IPS-20b (cell line): ENCODE data around the gene APOL2.
"Not testable (repeated sequence)": the region's sequence is repeated elsewhere in the genome, so short reads cannot be mapped to it uniquely, and the experiment has no call there.

Experiments
- H3K27ac ChIP-seq: one replicate; pipeline ENCODE4 v1.5.1; 2013; ENCODE audit warnings: low read length
- H3K27me3 ChIP-seq: 2 replicates; pipeline ENCODE4 v1.6.1; 2013; ENCODE audit warnings: mild to moderate bottlenecking, low read length, inconsistent platforms; ENCODE audit not compliant: insufficient read depth
- H3K36me3 ChIP-seq: 2 replicates; pipeline ENCODE4 v1.6.1; 2013; ENCODE audit warnings: low read depth, mild to moderate bottlenecking, inconsistent platforms, low read length, moderate library complexity; ENCODE audit not compliant: insufficient read depth
- H3K4me1 ChIP-seq: 2 replicates; pipeline ENCODE4 v1.6.1; 2013; ENCODE audit warnings: mild to moderate bottlenecking, control low read depth, inconsistent platforms, low read length, moderate library complexity; ENCODE audit not compliant: insufficient read depth
- H3K4me3 ChIP-seq: 2 replicates; pipeline ENCODE4 v1.5.1; 2013; ENCODE audit warnings: mild to moderate bottlenecking, low read length, inconsistent platforms
- H3K9ac ChIP-seq: 2 replicates; pipeline ENCODE4 v1.6.1; 2013; ENCODE audit warnings: low read depth, mild to moderate bottlenecking, inconsistent platforms, low read length, moderate library complexity
- H3K9me3 ChIP-seq: 2 replicates; pipeline ENCODE4 v1.6.1; 2013; ENCODE audit warnings: mild to moderate bottlenecking, low read depth, low read length, inconsistent platforms; ENCODE audit not compliant: insufficient read depth

The APOL2 gene

DNA sequence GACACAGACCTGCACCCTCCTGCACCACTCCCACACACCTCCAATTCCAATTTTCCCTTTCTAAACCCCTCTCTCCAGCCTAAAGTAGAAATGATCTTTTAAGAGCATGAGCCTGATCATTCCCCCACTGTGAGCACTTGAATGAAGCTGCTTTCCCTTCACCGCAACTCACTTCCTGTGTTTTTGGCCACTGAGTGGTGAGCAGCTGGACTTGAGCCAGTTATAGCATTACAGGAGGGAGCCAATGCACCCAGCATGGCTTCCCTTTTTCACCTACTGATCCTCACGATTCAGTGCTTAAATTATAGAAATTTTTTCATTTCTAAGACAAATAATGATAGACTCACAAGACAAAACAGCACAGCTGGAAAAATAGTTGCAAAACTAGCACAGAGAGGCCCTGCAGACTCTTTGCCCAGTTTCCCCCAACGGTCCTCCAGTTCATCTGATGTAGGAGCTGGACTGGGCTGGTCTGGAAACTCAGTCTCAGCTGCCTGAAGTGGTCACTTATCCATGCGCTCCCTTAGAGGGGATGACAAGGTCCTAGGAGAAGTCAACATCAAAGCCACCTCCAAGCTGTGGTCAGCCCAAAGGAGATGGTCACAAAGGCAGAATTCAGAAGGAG, 28.0 kb downstream of the APOL2 start:
- Histone ChIP-seq H3K27me3 (no peaks in the 10 kb centered on the region; the same call in 1 of the 2 replicates), H3K9ac (no peak overlapping the region), H3K4me1 (no peaks in the 10 kb centered on the region), H3K9me3 (no peaks in the 10 kb centered on the region; the same call in 1 of the 2 replicates), H3K4me3 (no peak overlapping the region), H3K27ac (no peak overlapping the region), H3K36me3 (no peaks in the 10 kb centered on the region)

DNA sequence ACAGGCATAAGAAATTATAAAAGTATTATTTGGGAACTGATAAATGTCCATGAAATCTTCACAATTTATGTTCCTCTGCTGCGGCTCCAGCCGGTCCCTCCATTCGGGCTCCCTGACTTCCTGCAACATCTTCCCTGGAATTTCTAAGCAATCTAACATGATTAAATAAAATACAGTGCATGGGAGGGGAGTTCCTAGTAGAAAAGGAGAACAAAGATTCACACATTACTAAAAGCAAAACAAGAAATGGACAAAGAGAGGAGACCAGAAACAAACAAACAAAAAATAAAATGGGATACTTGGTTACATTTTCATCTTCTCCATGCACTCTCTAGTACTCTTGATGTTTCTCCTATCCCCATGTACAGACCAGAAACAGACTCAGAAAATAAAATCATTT, 29.1 kb downstream of the APOL2 start:
- no peak overlapping the region for H3K27ac ChIP-seq
- no peak overlapping the region for H3K9ac ChIP-seq
- no peaks in the 10 kb centered on the region; the same call in 1 of the 2 replicates for H3K27me3 ChIP-seq
- no peaks in the 10 kb centered on the region for H3K36me3 ChIP-seq
- H3K9me3 ChIP-seq = no peaks in the 10 kb centered on the region; the same call in 1 of the 2 replicates
- no peaks in the 10 kb centered on the region for H3K4me1 ChIP-seq
- H3K4me3 ChIP-seq = no peak overlapping the region

DNA sequence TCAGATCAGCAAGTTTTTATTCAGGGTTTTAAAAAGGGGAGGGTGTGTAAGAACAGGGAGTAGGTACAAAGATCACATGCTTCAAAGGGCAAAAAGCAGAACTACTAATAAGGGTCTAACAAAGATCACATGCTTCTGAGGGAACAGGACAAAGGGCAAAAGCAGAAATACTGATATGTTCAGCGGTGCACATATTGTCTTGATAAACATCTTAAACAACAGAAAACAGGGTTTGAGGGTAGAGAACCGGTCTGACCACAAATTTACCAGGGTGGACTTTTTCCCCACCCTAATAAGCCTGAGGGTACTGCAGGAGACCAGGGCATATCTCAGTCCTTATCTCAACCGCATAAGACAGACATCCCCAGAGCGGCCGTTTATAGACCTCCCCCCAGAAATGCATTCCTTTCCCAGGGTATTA, 29.8 kb downstream of the APOL2 start:
- not testable (repeated sequence) for H3K27me3 ChIP-seq, H3K27ac ChIP-seq, H3K36me3 ChIP-seq, H3K4me3 ChIP-seq, H3K9me3 ChIP-seq, H3K4me1 ChIP-seq, H3K9ac ChIP-seq

DNA sequence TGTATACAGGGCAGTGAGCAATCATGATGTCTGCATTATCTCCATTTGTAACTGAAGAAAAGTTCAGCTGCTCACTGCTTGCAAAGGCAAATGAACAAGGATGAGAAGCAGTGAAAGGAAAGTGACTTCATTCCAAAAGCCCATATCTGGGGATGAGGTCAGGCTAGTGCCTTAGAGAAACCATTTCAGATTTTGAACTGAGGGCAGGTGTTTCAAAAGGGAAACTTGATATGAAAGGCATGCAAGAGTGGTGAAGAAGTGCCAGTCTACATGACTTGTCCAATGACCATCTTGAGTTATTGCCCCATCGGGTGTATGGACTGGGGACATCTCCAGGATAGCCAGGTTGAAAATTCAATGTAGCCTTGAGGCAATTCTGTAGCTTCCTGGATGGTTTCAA, 30.4 kb downstream of the APOL2 start:
- Histone ChIP-seq H3K27me3 (no peaks in the 10 kb centered on the region), H3K9me3 (no peaks in the 10 kb centered on the region; the same call in 1 of the 2 replicates), H3K4me3 (no peak overlapping the region)

DNA sequence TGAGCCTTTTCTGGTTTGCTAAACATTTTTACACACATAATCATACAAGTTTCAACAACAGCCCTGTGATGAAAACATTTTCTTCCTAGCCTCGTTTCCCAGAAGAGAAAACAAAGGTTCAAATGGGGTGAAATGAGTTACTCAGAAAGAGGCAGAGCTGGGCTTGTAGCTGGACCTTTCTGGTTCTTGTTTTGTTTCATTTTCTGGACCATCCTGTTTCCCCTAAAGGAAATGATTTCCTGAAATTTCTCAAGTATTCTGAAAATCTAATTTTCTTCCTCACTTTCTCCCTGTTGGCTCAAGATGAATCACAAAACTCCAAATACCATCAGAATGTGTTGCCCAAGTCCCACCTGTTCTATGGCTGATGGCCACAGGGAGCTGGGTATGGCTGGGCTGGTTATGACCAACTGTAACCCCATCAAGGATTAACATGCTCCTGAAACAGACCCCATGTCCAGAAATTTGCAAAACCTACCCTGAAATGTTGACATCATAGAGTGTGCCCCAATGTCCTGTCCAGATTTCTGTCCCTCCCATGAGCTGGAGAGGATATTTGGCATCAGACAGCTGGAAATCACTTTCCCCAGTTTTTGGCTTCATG, 31.1 kb downstream of the APOL2 start:
- Histone ChIP-seq H3K27me3 (no peaks in the 10 kb centered on the region), H3K4me3 (no peak overlapping the region), H3K36me3 (no peaks in the 10 kb centered on the region), H3K9me3 (no peaks in the 10 kb centered on the region; the same call in 1 of the 2 replicates), H3K9ac (no peak overlapping the region), H3K4me1 (peaks cover 3% of the 10 kb centered on the region; the same call in 1 of the 2 replicates), H3K27ac (no peak overlapping the region)

More for the DNA sequence above, 30.4 kb downstream of the APOL2 start:
- Histone ChIP-seq H3K27ac (no peak overlapping the region), H3K9ac (no peak overlapping the region), H3K4me1 (peaks cover 3% of the 10 kb centered on the region; the same call in 1 of the 2 replicates), H3K36me3 (no peaks in the 10 kb centered on the region)

DNA sequence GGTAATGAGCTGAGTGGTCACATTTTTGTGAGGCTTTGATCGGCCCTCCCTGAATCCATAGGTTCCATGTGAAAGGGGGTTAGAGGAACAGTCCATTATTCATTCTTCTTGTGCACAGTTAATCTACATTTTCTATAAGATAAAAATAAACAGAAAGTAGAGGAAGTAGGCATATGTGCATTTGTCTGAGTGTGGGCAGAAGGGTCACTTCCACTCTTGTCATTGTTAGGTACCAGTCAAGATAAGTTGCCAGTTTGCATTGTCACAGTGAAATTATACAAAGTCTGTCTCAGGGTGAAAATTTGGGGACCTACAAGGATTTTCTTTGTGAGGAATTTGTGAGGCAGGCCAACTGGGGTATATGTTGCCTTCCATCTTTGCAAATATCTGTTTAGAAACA, 33.1 kb downstream of the APOL2 start:
- no peaks in the 10 kb centered on the region; the same call in 1 of the 2 replicates for H3K9me3 ChIP-seq
- no peaks in the 10 kb centered on the region for H3K36me3 ChIP-seq
- H3K4me3 ChIP-seq = no peak overlapping the region
- no peak overlapping the region for H3K27ac ChIP-seq
- H3K4me1 ChIP-seq = peaks cover 8% of the 10 kb centered on the region; the same call in 1 of the 2 replicates
- H3K9ac ChIP-seq = no peak overlapping the region
- no peaks in the 10 kb centered on the region for H3K27me3 ChIP-seq

DNA sequence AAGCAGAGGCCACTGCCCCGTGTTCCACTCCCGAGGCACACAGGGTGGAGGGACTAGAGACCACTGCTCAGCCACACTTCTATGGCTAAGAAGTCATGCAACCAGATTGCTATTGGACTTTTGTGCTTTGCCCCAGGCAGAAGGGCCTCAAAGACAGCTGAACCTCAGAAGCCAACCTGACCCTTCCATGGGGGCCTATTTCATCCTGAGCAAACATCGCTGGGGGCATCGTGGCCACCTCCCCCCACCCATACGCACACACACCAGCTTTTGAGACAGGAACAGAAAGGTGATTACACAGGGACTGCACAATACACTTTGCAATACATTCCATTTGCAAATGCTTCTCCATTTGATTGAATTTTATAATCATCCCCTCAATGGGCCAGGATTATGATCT, 33.8 kb downstream of the APOL2 start:
- H3K9ac ChIP-seq, H3K4me3 ChIP-seq, H3K36me3 ChIP-seq, H3K4me1 ChIP-seq, H3K27ac ChIP-seq, H3K27me3 ChIP-seq, H3K9me3 ChIP-seq: not testable (repeated sequence)

DNA sequence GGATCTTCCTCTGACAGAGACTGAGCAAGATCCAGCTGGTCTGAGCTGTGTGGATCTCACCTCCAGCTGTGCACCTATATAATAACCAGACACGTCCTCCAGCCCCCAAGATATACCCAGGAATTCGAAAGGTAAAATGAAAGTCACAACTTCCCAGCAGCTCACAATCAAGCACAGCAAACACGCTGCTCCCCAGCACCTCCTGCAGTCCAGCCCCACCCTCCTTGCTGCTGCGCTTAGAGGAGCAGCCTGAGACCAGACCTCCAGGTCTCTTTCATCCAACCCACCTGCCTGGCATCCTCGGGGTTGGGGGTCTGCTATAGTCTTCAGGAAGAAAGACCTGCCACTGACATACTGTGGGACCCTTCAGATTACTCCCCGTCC, 34.7 kb downstream of the APOL2 start:
- Histone ChIP-seq H3K36me3 (no peaks in the 10 kb centered on the region), H3K9me3 (no peaks in the 10 kb centered on the region; the same call in 1 of the 2 replicates), H3K4me3 (0 out of 2 replicates have a peak overlapping the region, but pooled peaks have one; percentile 23), H3K4me1 (peaks cover 8% of the 10 kb centered on the region; the same call in 1 of the 2 replicates), H3K27me3 (no peaks in the 10 kb centered on the region), H3K27ac (no peak overlapping the region), H3K9ac (no peak overlapping the region)

GRCh38 chr22:36204001-36204631, 35.2 kb downstream of the APOL2 start:
- no peaks in the 10 kb centered on the region for H3K36me3 ChIP-seq

GRCh38 chr22:36203441-36203840, 35.9 kb downstream of the APOL2 start:
- H3K27ac ChIP-seq, H3K4me3 ChIP-seq, H3K4me1 ChIP-seq, H3K27me3 ChIP-seq, H3K9ac ChIP-seq, H3K9me3 ChIP-seq, H3K36me3 ChIP-seq: not testable (repeated sequence)

More at GRCh38 chr22:36204001-36204631, 35.2 kb downstream of the APOL2 start:
- Histone ChIP-seq H3K9ac (no peak overlapping the region), H3K4me1 (peaks cover 8% of the 10 kb centered on the region; the same call in 1 of the 2 replicates), H3K4me3 (0 out of 2 replicates have a peak overlapping the region, but pooled peaks have one; percentile 23), H3K27ac (no peak overlapping the region), H3K9me3 (no peaks in the 10 kb centered on the region), H3K27me3 (no peaks in the 10 kb centered on the region)

GRCh38 chr22:36202906-36203305, 36.4 kb downstream of the APOL2 start:
- H3K9ac ChIP-seq, H3K4me3 ChIP-seq, H3K4me1 ChIP-seq, H3K27me3 ChIP-seq, H3K36me3 ChIP-seq, H3K27ac ChIP-seq, H3K9me3 ChIP-seq: not testable (repeated sequence)
